ENCODE results near the gene HOXC10.
A peak's percentile ranks its signal among the peaks of the same experiment; 100 is the strongest.

Gene HOXC10

GRCh38 chr12:54011665-54012532 is 27.0 kb downstream of the HOXC10 start:
- DNase-seq, result no peak

GRCh38 chr12:54012631-54013409 is 27.9 kb downstream of the HOXC10 start:
- DNase-seq, result no peak

- no peak for DNase-seq
Observed at GRCh38 chr12:54014377-54015017, 29.6 kb downstream of the HOXC10 start.

- DNase-seq, result no peak
Observed at GRCh38 chr12:54015018-54015931, 30.3 kb downstream of the HOXC10 start.

GRCh38 chr12:54016051-54016450 is 31.1 kb downstream of the HOXC10 start:
- no peak for DNase-seq

GRCh38 chr12:54016478-54016964 is 31.6 kb downstream of the HOXC10 start:
- no peak for DNase-seq

- DNase-seq, result no peak
Observed at GRCh38 chr12:54017027-54017788, 32.3 kb downstream of the HOXC10 start.

- peak in 35 of 56 donors; percentile 1 to 55 (median 22) for DNase-seq
Observed at GRCh38 chr12:54017878-54018467, 33.0 kb downstream of the HOXC10 start.

- DNase-seq, result no peak
Observed at GRCh38 chr12:54018468-54018984, 33.6 kb downstream of the HOXC10 start.

GRCh38 chr12:54019091-54019811 is 34.3 kb downstream of the HOXC10 start:
- no peak for DNase-seq

GRCh38 chr12:54019924-54020590 is 35.1 kb downstream of the HOXC10 start:
- DNase-seq, result no peak

GRCh38 chr12:54020591-54021405 is 35.9 kb downstream of the HOXC10 start:
- DNase-seq, result no peak

- no peak for DNase-seq
Observed at GRCh38 chr12:54021432-54022013, 36.6 kb downstream of the HOXC10 start.

GRCh38 chr12:54022960-54023884 is 38.3 kb downstream of the HOXC10 start:
- no peak for DNase-seq

GRCh38 chr12:54024127-54024526 is 39.2 kb downstream of the HOXC10 start:
- DNase-seq, result no peak
